ENCODE measurements around the gene NUDCD3. TPM values are rescaled to one million over a fixed set of nuclear protein-coding genes. Genes with fewer than 3 reads are reported as not detected.

Gene NUDCD3
- total RNA-seq, 1 experiment from 2014 or later: 71.9 TPM

- H3K4me1 Mint-ChIP-seq: peaks cover 11 to 19% of the 10 kb centered on the region in 2 experiments
- Histone ChIP-seq H2BK12ac (ENCODE audit: insufficient read length, low read depth, low read length) (no peak overlapping the region), H2BK5ac (ENCODE audit: insufficient read length, low read length) (no peak overlapping the region), H2BK15ac (ENCODE audit: low read depth, low read length) (no peak overlapping the region), H4K8ac (replicated peaks; ENCODE audit: insufficient read length, low read depth, low read length) (no peak overlapping the region), H3K9me3 (ENCODE audit: control insufficient read depth, low read depth, low read length) (no peaks in the 10 kb centered on the region), H4K20me1 (ENCODE audit: control insufficient read depth, insufficient read depth, insufficient read length) (no peaks in the 10 kb centered on the region), H2AK5ac (ENCODE audit: insufficient read length, low read length) (no peak overlapping the region), H3K79me1 (ENCODE audit: insufficient read depth, low read depth, low read length, poor library complexity, severe bottlenecking) (no peaks in the 10 kb centered on the region), H3K14ac (ENCODE audit: insufficient read depth, low read length) (no peak overlapping the region), H3K23ac (ENCODE audit: insufficient read length, low read depth, low read length) (no peak overlapping the region), H2BK20ac (ENCODE audit: low read depth, low read length, poor library complexity, severe bottlenecking) (no peak overlapping the region), H3T11ph (ENCODE audit: low read length) (no peak overlapping the region), H3K4ac (ENCODE audit: low read depth, low read length) (no peak overlapping the region), H2BK120ac (ENCODE audit: low read depth, low read length, poor library complexity, severe bottlenecking) (no peak overlapping the region), H3K56ac (ENCODE audit: insufficient read length, low read depth, low read length) (no peak overlapping the region), H3K18ac (ENCODE audit: insufficient read length, low read depth, low read length) (no peak overlapping the region), H3K4me2 (ENCODE audit: insufficient read depth, insufficient read length, low read length) (no peak overlapping the region), H3K4me1 (ENCODE audit: insufficient read depth, low read length) (no peaks in the 10 kb centered on the region), H3K27ac (ENCODE audit: insufficient read length, low read depth, low read length) (no peak overlapping the region), H4K91ac (ENCODE audit: insufficient read length, low read depth, low read length) (no peak overlapping the region), H4K5ac (ENCODE audit: insufficient read length, low read depth, low read length) (no peak overlapping the region), H3K79me2 (ENCODE audit: insufficient read depth, low read length) (peaks cover 4% of the 10 kb centered on the region; the same call in 1 of the 2 replicates), H3K9ac (ENCODE audit: extremely low read depth, insufficient read length, low read length) (no peak overlapping the region), H2AFZ (ENCODE audit: low read length) (no peak overlapping the region), H3K23me2 (ENCODE audit: insufficient read length, low read depth, low read length, poor library complexity, severe bottlenecking) (no peaks in the 10 kb centered on the region), H3K27me3 (ENCODE audit: insufficient read depth, low read length) (no peaks in the 10 kb centered on the region)
- H3K9me3 Mint-ChIP-seq: no peaks in the 10 kb centered on the region
- DNase-seq: no peak
- peaks cover 10 to 23% (median 13%) of the 10 kb centered on the region in 3 experiments; a peak in 6 of 7 replicates for H3K36me3 Mint-ChIP-seq (ENCODE audit: insufficient read depth in 1 of 3, low read depth in 3 of 3)
- H3K4me3 Mint-ChIP-seq: no peak overlapping the region
- no peaks in the 10 kb centered on the region for H3K27me3 Mint-ChIP-seq (ENCODE audit: low read depth)
- no peak for TF ChIP-seq CTCF (conservative IDR thresholded peaks at IDR 0.05)
- WGBS (ENCODE audit: extremely low coverage, insufficient read length, low lambda C conversion rate): no CpG with 5 or more reads among the region's 1 CpG
- no peak overlapping the region for H3K27ac Mint-ChIP-seq
Observed at GRCh38 chr7:44449584-44449928, 40.9 kb downstream of the NUDCD3 start.

Measured in H9 (cell line).